ENCODE measurements around the gene TIMP2. TPM values are rescaled to one million over a fixed set of nuclear protein-coding genes. Genes with fewer than 3 reads are reported as not detected.

The TIMP2 gene
- total RNA-seq, 1 donor from 2014 or later: 1,096 TPM

DNA sequence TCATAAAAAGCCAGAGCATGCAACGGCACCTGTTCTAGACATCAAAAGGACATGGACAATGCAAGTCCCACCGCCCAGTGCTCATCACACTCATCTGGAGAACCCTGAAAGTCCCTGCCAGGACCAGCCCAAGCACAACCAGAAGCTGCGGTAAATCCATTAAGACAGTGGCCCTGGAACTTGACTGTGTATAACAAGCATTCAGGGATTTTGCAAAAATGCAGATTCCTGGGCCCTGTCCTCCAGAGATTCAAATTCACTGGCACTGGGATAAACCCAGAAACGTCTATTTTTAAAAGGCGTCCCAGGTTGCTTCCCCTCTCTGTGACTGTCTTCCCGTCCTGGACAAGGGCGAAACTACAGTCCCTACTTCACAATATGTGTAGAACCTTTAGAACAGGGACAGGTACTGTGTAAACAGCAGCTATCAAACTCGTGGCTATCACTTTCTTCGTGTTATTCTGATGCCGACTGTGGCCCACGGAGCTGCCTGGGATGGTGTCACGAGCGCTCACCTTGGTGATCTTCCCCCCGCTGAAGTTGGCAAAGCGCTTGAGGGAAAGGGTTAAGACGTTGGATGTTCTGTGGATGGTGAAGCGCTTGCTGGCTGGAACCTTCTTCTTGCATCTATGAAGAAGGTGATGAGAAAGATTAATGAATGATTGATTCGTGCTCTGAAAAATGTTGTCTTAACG, 106.9 kb downstream of the TIMP2 start:
- DNase-seq (ENCODE audit: extremely low spot score, unreplicated experiment): no peak
- TF ChIP-seq, protein P1, sequence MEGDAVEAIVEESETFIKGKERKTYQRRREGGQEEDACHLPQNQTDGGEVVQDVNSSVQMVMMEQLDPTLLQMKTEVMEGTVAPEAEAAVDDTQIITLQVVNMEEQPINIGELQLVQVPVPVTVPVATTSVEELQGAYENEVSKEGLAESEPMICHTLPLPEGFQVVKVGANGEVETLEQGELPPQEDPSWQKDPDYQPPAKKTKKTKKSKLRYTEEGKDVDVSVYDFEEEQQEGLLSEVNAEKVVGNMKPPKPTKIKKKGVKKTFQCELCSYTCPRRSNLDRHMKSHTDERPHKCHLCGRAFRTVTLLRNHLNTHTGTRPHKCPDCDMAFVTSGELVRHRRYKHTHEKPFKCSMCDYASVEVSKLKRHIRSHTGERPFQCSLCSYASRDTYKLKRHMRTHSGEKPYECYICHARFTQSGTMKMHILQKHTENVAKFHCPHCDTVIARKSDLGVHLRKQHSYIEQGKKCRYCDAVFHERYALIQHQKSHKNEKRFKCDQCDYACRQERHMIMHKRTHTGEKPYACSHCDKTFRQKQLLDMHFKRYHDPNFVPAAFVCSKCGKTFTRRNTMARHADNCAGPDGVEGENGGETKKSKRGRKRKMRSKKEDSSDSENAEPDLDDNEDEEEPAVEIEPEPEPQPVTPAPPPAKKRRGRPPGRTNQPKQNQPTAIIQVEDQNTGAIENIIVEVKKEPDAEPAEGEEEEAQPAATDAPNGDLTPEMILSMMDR (IDR thresholded peaks at IDR 0.05): no peak
- Mint-ChIP-seq H3K4me1 (ENCODE audit: unreplicated experiment) (peaks cover 11% of the 10 kb centered on the region), H3K36me3 (ENCODE audit: unreplicated experiment) (peaks cover 61% of the 10 kb centered on the region), H3K27me3 (ENCODE audit: unreplicated experiment) (no peaks in the 10 kb centered on the region), H3K9me3 (ENCODE audit: unreplicated experiment) (no peaks in the 10 kb centered on the region), H3K27ac (ENCODE audit: unreplicated experiment) (no peak overlapping the region), H3K4me3 (ENCODE audit: unreplicated experiment) (no peak overlapping the region)

DNA sequence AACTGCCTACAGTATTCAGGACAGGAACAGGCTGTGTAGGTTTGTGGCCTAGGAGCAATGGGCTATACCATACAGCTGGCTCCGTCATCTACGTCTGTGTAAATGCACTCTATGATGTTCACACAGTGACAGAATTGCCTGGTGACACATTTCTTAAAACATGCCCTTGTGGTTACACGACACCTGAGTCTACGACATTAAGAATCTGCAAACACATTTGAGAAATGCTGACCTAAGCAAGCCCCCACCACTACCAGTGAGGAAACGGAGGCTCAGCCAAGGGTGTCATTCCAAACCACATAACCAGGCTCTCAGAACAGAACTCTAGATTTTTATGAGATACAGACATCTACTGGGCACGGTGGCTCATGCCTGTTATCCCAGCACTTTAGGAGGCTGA, 108.1 kb downstream of the TIMP2 start:
- H3K27me3 Mint-ChIP-seq (ENCODE audit: unreplicated experiment): no peaks in the 10 kb centered on the region
- H3K36me3 Mint-ChIP-seq (ENCODE audit: unreplicated experiment): peaks cover 51% of the 10 kb centered on the region
- H3K27ac Mint-ChIP-seq (ENCODE audit: unreplicated experiment): no peak overlapping the region
- no peaks in the 10 kb centered on the region for H3K4me1 Mint-ChIP-seq (ENCODE audit: unreplicated experiment)
- no peak for DNase-seq (ENCODE audit: extremely low spot score, unreplicated experiment)
- H3K4me3 Mint-ChIP-seq (ENCODE audit: unreplicated experiment): no peak overlapping the region
- H3K9me3 Mint-ChIP-seq (ENCODE audit: unreplicated experiment): no peaks in the 10 kb centered on the region
- TF ChIP-seq, protein P1 (IDR thresholded peaks at IDR 0.05): no peak

DNA sequence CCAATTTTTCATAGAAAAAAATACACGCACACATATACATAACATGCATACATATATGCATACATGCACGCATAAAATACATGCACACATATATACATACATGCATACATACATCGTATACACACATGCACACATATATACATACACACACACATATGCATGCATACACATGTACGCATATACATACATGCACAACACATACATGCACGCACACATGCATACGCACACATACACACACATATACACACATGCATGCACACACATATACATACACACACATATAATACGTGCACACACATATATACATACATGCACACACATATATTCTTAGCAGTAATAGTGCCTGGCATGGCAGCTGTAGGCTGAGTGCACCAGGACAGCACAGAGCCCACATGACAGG, 109.5 kb downstream of the TIMP2 start:
- TF ChIP-seq, protein P1 (IDR thresholded peaks at IDR 0.05): no peak
- H3K27ac Mint-ChIP-seq (ENCODE audit: unreplicated experiment): no peak overlapping the region
- H3K36me3 Mint-ChIP-seq (ENCODE audit: unreplicated experiment): peaks cover 50% of the 10 kb centered on the region
- no peak overlapping the region for H3K4me3 Mint-ChIP-seq (ENCODE audit: unreplicated experiment)
- H3K9me3 Mint-ChIP-seq (ENCODE audit: unreplicated experiment): no peaks in the 10 kb centered on the region
- no peaks in the 10 kb centered on the region for H3K27me3 Mint-ChIP-seq (ENCODE audit: unreplicated experiment)
- no peak for DNase-seq (ENCODE audit: extremely low spot score, unreplicated experiment)
- no peaks in the 10 kb centered on the region for H3K4me1 Mint-ChIP-seq (ENCODE audit: unreplicated experiment)

DNA sequence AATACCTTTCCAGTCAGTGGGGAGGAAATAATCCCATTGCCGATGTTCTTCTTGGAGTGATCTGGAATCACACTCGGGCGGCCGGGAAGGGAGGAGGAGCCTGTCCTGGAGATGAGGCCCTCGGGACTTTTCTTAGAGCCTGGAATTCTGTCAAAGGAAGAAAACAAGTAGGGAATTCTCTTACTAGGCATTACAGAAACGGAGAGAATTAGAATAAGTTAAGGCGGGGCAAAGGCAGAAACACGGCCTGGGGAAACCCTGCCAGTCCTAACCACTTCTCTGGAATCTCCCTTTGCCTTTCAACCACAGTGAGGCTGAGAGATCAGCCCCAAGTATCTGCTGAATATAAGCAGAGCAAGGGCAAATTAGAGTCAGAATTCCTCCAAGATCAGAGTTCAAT, 112.3 kb downstream of the TIMP2 start:
- TF ChIP-seq, protein P1 (IDR thresholded peaks at IDR 0.05): no peak
- no peak for DNase-seq (ENCODE audit: extremely low spot score, unreplicated experiment)
- Mint-ChIP-seq H3K9me3 (ENCODE audit: unreplicated experiment) (no peaks in the 10 kb centered on the region), H3K4me3 (ENCODE audit: unreplicated experiment) (no peak overlapping the region), H3K27me3 (ENCODE audit: unreplicated experiment) (no peaks in the 10 kb centered on the region), H3K27ac (ENCODE audit: unreplicated experiment) (no peak overlapping the region), H3K36me3 (ENCODE audit: unreplicated experiment) (peaks cover 51% of the 10 kb centered on the region), H3K4me1 (ENCODE audit: unreplicated experiment) (no peaks in the 10 kb centered on the region)

DNA sequence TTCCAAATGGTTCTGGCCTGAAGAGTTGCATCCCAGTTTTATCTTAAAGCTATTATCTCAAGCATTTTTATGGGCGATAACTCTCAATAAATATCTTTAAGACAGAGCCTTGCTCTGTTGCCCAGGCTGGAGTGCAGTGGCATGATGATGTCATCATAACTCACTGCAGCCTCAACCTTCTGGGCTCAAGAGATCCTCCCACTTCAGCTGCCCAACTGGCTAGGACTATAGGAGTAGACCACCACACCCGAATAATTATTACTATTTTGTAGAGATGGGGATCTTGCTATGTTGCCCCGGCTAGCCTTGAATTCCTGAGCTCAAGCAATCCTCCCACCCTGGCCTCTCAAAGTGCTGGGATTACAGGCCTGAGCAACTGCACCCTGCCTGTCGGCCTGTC, 117.0 kb downstream of the TIMP2 start:
- H3K4me1 Mint-ChIP-seq (ENCODE audit: unreplicated experiment): no peaks in the 10 kb centered on the region
- no peak overlapping the region for H3K27ac Mint-ChIP-seq (ENCODE audit: unreplicated experiment)
- H3K27me3 Mint-ChIP-seq (ENCODE audit: unreplicated experiment): no peaks in the 10 kb centered on the region
- no peak for DNase-seq (ENCODE audit: extremely low spot score, unreplicated experiment)
- no peak overlapping the region for H3K4me3 Mint-ChIP-seq (ENCODE audit: unreplicated experiment)
- H3K9me3 Mint-ChIP-seq (ENCODE audit: unreplicated experiment): no peaks in the 10 kb centered on the region
- H3K36me3 Mint-ChIP-seq (ENCODE audit: unreplicated experiment): peaks cover 63% of the 10 kb centered on the region
- TF ChIP-seq, protein P1 (IDR thresholded peaks at IDR 0.05): no peak
